H1 (cell line): ENCODE data around the gene KCNA2. TPM values are rescaled to one million over a fixed set of nuclear protein-coding genes. Genes with fewer than 3 reads are reported as not detected.

Experiments
- BCL11A ChIP-seq, 2 experiments: IDR thresholded peaks; one replicate each; pipeline ENCODE4 v1.6.1; 2011; ENCODE audit warnings: low read depth in 2 of 2, low read length in 2 of 2, mild to moderate bottlenecking in 2 of 2
- CHD2 ChIP-seq: IDR thresholded peaks from 2 replicates; pipeline ENCODE4 v1.6.1; 2012; ENCODE audit warnings: low read length, improper control_type of control experiment
- EZH2 ChIP-seq: fragments of 200-600 bp; sonication (generic); IDR thresholded peaks from 2 replicates; pipeline ENCODE4 v1.7.1; 2012; ENCODE audit warnings: low read depth, mild to moderate bottlenecking, moderate library complexity, low read length, inconsistent platforms; ENCODE audit not compliant: severe bottlenecking
- KDM4A ChIP-seq: IDR thresholded peaks from one replicate; pipeline ENCODE4 v1.7.1; 2012; ENCODE audit warnings: low read depth, mild to moderate bottlenecking, moderate library complexity, low read length, inconsistent platforms; ENCODE audit not compliant: severe bottlenecking
- POLR2AphosphoS5 ChIP-seq: IDR thresholded peaks from 2 replicates; pipeline ENCODE4 v1.6.1; 2011; ENCODE audit warnings: low read depth, low read length
- RAD21 ChIP-seq, 2 experiments: IDR thresholded peaks in 1 of 2; conservative IDR thresholded peaks in 1 of 2; 2 replicates each; pipeline ENCODE4 v1.6.1; 2011; ENCODE audit warnings: low read depth in 2 of 2, low read length in 2 of 2, improper control_type of control experiment in 1 of 2, inconsistent platforms in 1 of 2, mild to moderate bottlenecking in 1 of 2, moderate library complexity in 1 of 2
- RBBP5 ChIP-seq: IDR thresholded peaks from 2 replicates; pipeline ENCODE4 v1.7.1; 2012; ENCODE audit warnings: low read depth, mild to moderate bottlenecking, inconsistent platforms, low read length, moderate library complexity, borderline replicate concordance
- RXRA ChIP-seq: IDR thresholded peaks from 2 replicates; pipeline ENCODE4 v1.6.1; 2011; ENCODE audit warnings: low read depth, mild to moderate bottlenecking, low read length, moderate library complexity; ENCODE audit not compliant: insufficient read depth
- SP4 ChIP-seq: IDR thresholded peaks from 2 replicates; pipeline ENCODE4 v1.6.1; 2012; ENCODE audit warnings: low read length, inconsistent platforms
- TBP ChIP-seq: IDR thresholded peaks from 2 replicates; pipeline ENCODE4 v1.6.1; 2011; ENCODE audit warnings: low read depth, low read length, improper control_type of control experiment
- TCF12 ChIP-seq: IDR thresholded peaks from 2 replicates; pipeline ENCODE4 v1.6.1; 2011; ENCODE audit warnings: low read depth, mild to moderate bottlenecking, low read length
- polyA plus RNA-seq, 7 experiments: library from polyadenylated mRNA; depleted of rRNA in 3 of 7; stranded (reverse) in 5 of 7; unstranded in 2 of 7; fragments of >200 nt in 5 of 7; fragments of 200-250 nt in 2 of 7; gene quantifications; 1 replicate in 5 of 7; 2 replicates in 1 of 7; 4 replicates in 1 of 7; pipeline versions ENCODE4 v1.2.1 to v1.2.3, GENCODE V29; 2011 to 2013; ENCODE audit warnings: missing spikeins in 2 of 7, mixed read lengths in 2 of 7
- total RNA-seq: library from RNA; stranded (reverse); fragmentation: NEBNext Ultra II Directional; extraction: Animal tissue kit (Norgen Biotek cat#: 25700); gene quantifications from 2 replicates; pipeline ENCODE4 v1.2.1, GENCODE V29; 2021
- TF ChIP-seq, protein P1 (sequence below), 3 experiments: IDR thresholded peaks; 1 replicate in 2 of 3; 2 replicates in 1 of 3; pipeline versions ENCODE4 v1.5.1 to v1.6.1; 2011; ENCODE audit warnings: low read length in 3 of 3, mild to moderate bottlenecking in 3 of 3, inconsistent platforms in 2 of 3, low read depth in 1 of 3, moderate library complexity in 1 of 3; ENCODE audit not compliant: insufficient read depth in 1 of 3; ENCODE audit errors: control extremely low read depth in 1 of 3

Gene KCNA2
- total and polyA plus RNA-seq, 2 of the 8 experiments (the other 6 are each of a cell fraction or from before 2014, with no cell fraction given) = 0.26 to 0.78 TPM

- TF ChIP-seq, protein P1, sequence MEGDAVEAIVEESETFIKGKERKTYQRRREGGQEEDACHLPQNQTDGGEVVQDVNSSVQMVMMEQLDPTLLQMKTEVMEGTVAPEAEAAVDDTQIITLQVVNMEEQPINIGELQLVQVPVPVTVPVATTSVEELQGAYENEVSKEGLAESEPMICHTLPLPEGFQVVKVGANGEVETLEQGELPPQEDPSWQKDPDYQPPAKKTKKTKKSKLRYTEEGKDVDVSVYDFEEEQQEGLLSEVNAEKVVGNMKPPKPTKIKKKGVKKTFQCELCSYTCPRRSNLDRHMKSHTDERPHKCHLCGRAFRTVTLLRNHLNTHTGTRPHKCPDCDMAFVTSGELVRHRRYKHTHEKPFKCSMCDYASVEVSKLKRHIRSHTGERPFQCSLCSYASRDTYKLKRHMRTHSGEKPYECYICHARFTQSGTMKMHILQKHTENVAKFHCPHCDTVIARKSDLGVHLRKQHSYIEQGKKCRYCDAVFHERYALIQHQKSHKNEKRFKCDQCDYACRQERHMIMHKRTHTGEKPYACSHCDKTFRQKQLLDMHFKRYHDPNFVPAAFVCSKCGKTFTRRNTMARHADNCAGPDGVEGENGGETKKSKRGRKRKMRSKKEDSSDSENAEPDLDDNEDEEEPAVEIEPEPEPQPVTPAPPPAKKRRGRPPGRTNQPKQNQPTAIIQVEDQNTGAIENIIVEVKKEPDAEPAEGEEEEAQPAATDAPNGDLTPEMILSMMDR (IDR thresholded peaks at IDR 0.05; ENCODE audit: control extremely low read depth in 1 of 3, insufficient read depth in 1 of 3, low read depth in 1 of 3, low read length in 3 of 3) = peak; percentile 73 to 81 (median 76)
- TF ChIP-seq CHD2 (no peak), TBP (no peak), BCL11A (IDR thresholded peaks at IDR 0.05; ENCODE audit: low read depth in 2 of 2, low read length in 2 of 2) (no peak), SP4 (no peak), EZH2 (peak; percentile 51), RXRA (no peak), KDM4A (peak; percentile 96), TCF12 (no peak), RBBP5 (0 out of 2 replicates have a peak, but pooled peaks have one; percentile 37), POLR2AphosphoS5 (no peak), RAD21 (IDR thresholded peaks at IDR 0.05 in 1 of 2, conservative IDR thresholded peaks at IDR 0.05 in 1 of 2; ENCODE audit: low read depth in 2 of 2, low read length in 2 of 2) (peak; percentile 32 to 52)
- TF ChIP-seq, all 59 proteins: peak for 8
Measured at GRCh38 chr1:110554871-110555801, 51.0 kb downstream of the KCNA2 start (continued).
